ENCODE results near the gene BCAN.

- TF ChIP-seq, protein P1, sequence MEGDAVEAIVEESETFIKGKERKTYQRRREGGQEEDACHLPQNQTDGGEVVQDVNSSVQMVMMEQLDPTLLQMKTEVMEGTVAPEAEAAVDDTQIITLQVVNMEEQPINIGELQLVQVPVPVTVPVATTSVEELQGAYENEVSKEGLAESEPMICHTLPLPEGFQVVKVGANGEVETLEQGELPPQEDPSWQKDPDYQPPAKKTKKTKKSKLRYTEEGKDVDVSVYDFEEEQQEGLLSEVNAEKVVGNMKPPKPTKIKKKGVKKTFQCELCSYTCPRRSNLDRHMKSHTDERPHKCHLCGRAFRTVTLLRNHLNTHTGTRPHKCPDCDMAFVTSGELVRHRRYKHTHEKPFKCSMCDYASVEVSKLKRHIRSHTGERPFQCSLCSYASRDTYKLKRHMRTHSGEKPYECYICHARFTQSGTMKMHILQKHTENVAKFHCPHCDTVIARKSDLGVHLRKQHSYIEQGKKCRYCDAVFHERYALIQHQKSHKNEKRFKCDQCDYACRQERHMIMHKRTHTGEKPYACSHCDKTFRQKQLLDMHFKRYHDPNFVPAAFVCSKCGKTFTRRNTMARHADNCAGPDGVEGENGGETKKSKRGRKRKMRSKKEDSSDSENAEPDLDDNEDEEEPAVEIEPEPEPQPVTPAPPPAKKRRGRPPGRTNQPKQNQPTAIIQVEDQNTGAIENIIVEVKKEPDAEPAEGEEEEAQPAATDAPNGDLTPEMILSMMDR (IDR thresholded peaks at IDR 0.05 in 8 of 11, conservative IDR thresholded peaks at IDR 0.05 in 3 of 11): no peak
- TF ChIP-seq POLR2A (IDR thresholded peaks at IDR 0.05) (no peak), POLR2AphosphoS5 (IDR thresholded peaks at IDR 0.05) (no peak)
Observed at GRCh38 chr1:156644640-156645039, 2.7 kb downstream of the BCAN start.

Measured in spleen (tissue), 7 donors.